ENCODE data around the gene BICD1. TPM values are rescaled to one million over a fixed set of nuclear protein-coding genes. Genes with fewer than 3 reads are reported as not detected.

The BICD1 gene
- polyA plus RNA-seq, 1 donor = 9.0 TPM

DNA sequence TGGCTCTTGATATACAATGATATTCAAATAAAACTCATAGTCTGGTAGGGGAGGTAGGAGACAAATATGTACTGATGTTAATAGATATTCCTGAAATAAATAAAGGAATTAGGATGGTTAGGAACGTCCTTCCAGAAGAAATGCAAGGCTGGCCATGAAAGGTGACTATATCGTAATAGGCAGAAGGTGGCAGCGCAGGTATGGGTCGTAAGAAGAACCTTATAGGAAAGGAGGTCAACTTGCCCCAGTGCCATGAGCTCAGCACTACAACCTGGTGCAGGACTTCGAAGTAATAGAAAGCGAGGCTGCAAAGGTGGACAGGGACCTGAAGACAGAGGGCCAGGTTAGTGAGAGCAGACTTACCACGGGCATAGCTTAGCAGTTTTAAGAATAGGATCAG lies 237.4 kb downstream of the BICD1 start:
- no peak for DNase-seq (ENCODE audit: low read depth)

DNA sequence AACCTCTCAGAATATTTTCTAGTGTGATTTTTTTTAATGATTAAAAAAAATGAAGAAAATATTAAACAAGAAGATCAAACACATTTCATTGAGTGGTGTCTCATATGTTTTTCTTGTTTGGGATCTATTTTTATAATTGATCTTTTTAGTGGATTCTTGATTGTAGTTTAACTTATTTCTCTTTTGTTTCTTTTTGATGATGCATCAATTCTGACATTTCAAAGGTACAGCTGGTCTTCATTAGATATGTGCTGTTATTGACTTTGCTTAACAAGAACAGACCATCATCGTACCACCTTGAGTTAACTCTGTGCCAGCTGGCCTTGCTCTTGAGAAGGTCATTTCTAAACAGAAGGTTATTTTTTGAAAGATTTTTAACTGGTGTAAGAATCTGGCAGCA lies 246.9 kb downstream of the BICD1 start:
- no peak for DNase-seq (ENCODE audit: low read depth)

DNA sequence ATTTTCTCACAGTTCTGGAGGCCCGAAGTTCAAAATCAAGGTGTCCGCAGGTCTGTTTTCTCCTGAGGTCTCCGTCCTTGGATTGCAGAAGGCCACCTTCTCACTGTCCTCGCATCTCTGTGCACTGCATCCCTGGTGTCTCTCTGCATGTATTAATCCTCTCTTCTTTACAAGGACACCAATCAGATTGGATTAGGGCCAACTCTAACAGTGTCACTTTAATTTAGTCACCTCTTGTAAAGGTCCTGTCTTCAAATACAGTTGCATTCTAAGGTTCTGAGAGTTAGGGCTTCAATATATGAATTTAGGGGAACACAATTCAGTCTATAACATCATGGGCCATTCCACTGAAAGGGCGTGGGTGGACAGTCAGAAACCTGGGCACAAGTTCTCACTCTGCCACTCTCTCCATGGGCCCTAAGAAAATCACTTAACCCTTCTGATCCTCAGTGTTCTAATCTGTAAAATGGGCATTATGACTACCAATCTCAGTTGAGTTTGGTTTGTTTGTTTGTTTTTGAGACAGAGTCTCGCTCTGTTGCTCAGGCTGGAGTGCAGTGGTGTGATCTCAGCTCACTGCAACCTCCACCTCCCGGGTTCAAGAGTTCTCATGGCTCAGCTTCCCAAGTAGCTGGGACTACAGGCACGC lies 251.1 kb downstream of the BICD1 start:
- no peak for DNase-seq (ENCODE audit: low read depth)

DNA sequence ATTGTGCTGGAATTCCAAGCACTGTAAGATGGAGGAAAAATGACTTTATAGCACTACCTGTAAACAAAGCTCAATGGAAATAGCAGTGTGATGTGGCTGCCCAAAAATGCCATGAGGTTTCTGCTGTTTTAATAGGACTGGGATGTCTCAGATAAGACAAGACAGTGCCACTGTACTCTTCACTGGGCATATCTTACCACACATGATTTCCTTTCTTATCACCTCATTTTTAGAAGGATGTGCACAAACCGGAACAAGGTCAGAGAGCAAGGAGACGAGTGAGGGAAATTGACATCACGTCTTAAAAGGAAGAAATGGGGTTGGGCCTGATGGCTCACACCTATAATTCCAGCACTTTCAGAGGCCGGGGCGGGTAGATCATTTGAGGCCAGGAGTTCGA lies 254.3 kb downstream of the BICD1 start:
- DNase-seq (ENCODE audit: low read depth) = no peak

DNA sequence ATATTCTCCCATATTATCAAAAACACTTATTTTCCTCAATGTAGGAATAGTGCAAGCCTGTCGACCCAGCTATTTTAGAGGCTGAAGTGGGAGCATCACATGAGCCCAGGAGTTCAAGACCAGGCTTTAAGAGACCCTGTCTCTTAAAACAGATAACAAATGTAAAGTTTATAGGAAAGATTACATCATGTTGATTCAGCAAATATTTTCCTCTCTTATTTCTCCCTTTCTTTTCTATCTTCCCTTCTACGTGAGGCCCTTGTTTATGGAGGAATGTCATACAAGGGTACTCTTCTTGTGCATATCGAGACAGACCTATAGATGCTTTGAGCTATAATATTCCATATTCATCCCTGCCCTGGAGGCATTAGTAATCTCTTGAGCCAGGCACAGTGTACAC lies 256.2 kb downstream of the BICD1 start:
- DNase-seq (ENCODE audit: low read depth) = no peak

DNA sequence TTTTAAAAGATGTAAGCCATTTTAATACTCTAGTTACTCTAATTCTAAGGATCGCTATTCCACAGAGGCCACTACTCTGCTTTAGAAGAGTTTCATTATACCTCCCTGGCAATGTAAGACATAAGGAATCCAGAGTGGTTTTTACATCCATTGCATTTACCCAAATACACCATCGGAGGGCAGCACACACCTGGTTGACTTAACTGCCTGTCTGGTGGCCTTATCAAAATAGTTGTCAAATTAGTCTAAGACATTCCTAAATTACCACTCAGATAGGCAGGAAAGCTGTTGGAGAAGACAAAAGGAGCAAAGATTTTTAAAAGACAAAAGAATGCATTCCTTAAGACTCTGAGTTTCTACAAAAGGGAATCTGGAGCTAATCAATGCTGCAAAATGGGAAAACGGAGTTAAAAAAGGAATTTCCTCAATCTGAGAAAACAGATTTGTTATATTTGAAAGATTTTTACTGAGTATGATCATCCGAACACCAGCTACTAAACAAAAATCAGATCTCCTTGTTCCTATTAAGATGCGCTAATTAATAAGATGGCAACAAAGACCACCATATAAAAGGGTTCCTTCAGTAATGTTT lies 258.9 kb downstream of the BICD1 start:
- peak; percentile 16 for DNase-seq (ENCODE audit: low read depth)

DNA sequence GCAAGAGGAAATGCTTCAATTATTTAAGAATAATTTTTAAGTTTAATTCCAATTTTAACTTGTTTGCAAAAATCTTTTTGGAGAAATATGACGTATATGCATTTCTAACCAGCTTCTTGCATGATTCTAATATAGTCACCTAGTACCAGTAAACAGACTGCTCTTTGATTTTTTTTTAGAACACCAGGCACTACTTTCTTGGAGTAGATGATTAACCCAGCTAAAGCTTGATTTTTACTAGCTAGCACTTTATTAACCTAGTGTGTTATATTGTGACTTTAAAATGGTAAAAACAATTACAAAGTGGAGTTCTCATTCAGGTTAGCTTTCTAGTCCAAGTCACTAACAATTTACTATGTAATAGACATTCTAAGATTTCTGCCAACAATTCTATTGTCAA lies 260.1 kb downstream of the BICD1 start:
- no peak for DNase-seq (ENCODE audit: low read depth)

DNA sequence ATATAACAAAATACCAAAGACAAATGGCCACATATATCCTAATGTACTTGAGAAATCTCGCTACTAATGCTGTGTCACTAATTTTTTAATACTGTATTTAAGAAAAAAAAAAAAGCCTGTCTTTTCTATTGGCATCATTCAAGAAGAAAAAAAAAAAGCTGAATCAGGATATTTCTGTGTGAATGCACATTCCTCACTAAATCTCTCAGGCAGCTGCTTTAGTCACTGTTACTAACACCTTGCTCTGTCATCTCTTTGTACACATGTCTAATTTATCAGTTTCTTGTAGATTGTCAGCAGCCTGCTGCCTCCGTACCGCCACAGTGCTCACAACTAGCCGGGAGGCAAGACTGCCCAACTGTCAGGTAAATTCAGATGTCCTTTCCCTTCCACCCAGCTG lies 260.7 kb downstream of the BICD1 start:
- no peak for DNase-seq (ENCODE audit: low read depth)

DNA sequence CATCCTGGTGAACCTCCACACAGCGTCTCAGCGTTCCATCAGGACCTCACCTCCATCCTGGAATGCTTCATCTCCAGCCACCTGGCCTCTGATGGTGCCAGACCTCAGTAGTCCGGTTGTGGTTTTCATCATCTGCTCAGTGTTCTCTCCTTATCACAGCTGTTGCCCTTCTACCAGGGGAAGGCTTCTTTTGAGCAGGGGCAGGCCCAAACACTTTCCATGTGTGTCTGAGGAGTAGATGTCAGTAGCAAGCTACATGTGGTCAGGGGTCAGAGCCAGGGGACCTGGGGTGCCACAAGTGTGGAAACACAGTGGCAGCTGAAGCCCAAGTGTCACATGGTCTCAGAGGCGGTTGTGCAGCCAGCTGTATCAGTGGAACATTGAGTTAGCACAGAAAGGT lies 262.6 kb downstream of the BICD1 start:
- no peak for DNase-seq (ENCODE audit: low read depth)

DNA sequence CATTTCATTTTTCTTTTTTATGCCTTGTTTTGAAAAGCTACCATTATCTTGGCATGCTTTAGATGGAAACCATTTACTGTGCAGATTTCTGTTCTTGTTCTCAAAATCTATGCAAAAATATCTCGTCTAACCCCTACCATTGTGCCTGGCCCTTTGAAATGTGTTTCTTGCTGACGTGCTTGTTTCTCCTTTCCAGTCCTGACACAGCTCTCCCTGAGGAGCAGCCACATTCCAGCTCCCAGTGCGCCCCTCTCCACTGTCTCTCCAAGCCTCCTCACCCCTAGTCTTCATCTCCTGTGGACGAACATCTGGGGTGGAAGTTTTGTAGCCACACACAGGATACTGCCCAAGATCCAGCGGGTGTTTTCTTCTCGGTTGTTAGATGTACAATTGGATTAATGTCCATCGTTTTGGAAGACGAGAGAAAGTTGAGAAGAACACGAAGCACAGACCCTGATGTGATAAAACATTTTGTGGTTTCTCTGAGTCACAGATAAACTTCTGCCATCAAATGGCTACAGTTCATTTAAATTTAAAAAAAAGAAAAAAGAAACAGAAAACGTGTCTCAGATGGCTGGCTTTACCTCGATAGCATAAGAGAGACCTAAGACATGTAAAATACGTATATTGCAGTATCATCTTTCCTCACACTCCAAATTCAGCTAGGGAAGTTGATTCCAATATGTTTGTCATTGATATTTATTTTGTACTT lies 270.9 kb downstream of the BICD1 start:
- DNase-seq (ENCODE audit: low read depth) = no peak

DNA sequence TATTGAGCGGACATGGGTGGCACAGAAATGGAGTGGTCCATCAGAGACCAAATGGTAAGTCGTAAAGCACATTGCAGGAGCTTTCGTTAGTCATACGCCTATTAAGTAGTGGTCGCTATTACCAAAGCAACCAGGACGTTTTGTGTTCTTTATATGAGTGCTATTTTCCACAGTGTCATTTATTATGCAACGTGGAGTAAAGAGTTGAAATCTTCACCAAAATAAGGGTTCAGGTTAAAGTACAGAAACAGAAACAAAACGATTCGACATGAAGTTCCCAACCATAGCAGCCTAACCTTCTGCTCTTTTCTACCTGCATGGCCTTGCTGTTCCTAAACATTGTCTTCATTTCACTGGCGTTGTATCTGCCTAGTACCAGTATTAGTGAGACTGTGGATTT lies 272.6 kb downstream of the BICD1 start:
- DNase-seq (ENCODE audit: low read depth) = no peak

DNA sequence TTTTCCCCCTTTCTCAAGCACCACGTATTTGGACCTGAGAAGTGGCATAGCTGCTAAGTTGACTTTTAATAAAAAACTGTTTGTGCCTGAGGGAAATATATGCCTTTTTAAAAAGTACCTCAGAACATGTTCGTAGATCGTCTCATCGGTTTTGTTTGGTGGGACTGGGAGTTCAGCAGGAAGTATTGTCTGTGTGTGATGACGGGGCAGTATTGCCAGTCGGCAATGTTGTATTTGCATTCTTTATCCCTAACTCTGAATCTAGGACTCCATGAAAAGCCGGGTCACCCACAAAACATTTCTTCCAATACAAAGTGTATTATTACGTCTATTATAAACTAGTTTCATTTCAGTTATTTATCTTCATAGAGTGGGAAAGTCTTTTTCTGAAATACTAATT lies 273.0 kb downstream of the BICD1 start:
- no peak for DNase-seq (ENCODE audit: low read depth)

DNA sequence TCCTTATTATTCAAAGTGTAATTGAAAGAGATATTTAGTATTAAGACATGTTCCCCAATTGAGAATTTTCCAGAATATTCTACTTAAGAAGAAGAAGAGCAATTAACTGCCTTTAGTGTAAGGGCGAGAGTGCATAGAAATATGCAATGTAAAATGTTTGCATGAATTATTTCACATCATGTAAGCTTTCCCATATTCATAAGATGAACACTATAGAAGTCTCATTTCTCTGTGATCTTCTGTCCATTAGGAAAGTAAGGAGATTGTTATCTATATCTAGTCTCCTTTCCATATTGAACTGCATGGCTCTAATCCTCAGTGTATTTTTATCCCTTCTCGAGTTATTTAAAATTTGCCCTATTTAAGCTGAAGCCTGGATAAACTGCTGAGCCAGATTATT lies 275.6 kb downstream of the BICD1 start:
- no peak for DNase-seq (ENCODE audit: low read depth)

DNA sequence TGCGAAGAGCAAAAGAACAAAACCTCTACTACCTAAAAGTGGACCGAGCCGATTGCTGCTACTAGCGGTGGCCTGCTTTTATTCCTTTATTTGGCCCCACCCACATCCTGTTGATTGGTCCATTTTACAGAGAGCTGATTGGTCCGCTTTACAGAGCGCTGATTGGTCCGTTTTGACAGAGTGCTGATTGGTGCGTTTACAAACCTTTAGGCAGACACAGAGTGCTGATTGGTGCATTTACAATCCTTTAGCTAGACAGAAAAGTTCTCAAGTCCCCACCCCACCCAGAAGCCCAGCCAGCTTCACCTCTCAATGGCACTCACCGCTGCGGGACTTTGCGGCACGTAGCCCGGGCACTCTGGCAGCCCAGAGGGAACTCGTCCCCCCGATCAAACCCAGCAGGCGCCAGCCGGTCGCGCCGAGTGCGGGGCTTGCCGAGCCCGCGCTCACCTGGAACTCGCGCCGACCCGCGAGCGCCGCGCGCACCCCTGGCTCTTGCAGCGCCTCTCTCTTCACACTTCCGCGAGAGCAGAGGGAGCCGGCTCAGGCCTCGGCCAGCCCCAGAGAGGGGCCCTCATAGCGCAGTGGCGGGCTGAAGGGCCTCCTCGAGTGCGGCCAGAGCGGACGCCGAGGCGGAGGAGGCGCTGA lies 284.0 kb downstream of the BICD1 start:
- DNase-seq (ENCODE audit: low read depth) = no peak

DNA sequence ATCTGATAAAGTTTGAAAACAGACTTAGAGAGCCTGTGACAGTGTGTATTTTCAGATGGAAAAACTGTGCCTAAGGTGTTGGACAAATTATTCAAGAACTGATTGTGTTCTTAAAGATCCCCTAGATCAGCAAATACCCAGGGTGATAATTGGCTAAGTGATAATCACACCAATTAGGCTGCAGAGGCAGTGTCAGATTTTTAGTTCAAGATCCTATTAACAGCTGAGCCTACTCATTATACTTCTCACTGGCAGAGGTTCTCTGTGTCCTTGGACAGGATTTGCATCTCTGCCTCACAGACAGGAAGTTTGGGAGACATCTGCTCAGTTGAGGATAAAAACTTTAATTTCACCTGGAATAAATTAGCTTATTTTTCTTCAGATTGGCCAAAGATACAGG lies 288.4 kb downstream of the BICD1 start:
- no peak for DNase-seq (ENCODE audit: low read depth)

DNA sequence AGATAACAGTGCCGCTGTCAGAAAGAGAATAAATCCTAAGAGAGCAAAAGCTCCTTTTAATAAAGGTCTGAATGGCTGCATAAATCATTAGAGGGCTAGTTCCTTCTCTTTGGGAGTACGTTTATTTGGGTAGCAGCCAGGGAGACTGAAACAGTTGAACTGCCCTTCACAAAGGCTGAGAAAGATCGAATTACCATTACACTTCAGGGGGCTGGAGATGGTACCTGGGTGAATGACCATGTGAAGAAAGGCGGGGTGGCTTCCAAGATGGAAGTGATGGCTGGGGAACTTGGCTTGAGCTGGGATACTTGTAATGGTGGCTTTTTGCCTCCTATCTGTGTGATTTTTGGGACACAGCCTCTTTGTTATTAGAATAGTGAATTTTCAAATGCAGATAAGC lies 291.0 kb downstream of the BICD1 start:
- no peak for DNase-seq (ENCODE audit: low read depth)

DNA sequence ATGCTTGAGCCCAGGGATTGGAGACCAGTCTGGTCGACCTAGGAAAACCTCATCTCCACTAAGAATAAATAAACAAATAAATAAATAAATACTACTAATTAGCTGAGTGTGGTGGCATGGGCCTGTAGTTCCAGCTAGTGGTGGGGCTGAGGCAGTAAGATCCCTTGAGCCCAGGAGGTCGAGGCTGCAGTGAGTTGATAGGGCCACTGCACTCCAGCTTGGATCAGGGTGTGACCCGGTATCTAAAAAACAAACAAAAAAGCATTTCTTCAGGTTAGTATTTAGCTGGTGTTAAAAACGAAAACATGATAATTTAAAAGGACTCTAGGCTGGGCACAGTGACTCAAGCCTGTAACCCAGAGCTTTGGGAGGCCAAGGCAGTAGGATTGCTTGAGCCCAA lies 291.5 kb downstream of the BICD1 start:
- DNase-seq (ENCODE audit: low read depth) = no peak

DNA sequence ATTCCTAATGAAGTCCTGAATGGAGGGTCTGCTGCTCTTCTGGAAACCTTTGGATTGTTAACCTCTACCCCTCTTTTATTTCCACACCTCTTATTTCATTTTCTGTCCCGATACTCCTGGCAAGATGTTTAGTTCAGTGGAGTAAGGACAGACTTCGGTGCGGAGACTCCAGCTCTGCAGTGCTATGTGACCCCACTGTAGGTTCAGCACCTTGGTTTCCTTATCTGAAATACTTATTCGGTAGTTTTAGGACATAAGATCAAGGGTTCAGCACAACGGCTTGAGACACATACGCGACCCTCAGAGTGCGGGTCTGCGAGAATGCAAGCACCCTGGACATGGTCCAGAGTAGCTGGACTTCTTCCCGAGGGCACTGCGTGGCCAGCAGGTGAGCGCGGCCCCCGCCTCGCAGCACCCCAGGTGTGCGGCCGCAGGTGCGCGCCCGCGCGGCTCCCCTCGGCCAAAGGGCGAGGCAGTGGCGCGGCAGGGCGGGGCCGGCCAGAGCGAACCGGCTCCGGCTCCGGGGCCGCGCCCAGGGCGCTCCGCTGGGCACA lies 292.2 kb downstream of the BICD1 start:
- DNase-seq (ENCODE audit: low read depth) = no peak

DNA sequence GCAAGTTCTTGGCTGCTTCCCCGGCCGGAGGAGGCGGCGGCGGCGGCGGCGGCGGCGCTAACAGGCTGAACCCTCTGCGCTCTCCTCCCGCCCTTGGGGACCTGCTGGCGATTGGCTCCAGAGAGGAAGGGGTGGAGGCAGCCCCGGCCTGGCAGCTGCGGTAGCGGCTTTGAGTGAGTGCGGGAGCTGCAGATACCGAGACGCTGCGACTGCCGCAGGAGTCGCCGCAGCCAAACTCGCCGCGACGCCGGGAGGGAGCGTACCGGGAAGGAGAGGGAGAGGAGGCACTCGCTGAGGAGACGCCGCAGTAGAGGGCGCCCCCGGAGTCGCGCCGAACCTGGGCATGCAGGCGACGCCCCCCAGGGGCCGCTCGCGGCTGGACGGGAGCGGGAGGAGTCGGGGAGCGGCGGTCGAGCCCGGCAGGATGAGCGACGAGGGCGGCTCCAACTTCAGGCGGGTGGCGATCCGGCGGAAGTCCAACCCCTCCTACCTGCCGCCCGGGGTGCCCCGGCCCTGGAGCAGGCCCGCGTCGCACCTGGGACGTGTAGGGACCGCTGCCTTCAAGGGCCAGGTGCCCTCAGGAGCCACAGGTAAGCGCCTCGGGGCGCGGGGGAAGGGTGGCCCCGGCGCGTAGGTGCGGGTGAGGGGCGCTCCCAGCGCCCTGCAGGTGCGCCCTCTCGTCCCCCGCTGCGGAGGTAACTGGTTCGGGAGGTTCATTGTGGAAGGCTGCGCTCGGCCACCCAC lies 292.9 kb downstream of the BICD1 start, which contains the start of gene FGD4:
Gene FGD4 (plus strand): TSS at position 189 of the 744 bp plus-strand sequence.
- DNase-seq (ENCODE audit: low read depth) = no peak

DNA sequence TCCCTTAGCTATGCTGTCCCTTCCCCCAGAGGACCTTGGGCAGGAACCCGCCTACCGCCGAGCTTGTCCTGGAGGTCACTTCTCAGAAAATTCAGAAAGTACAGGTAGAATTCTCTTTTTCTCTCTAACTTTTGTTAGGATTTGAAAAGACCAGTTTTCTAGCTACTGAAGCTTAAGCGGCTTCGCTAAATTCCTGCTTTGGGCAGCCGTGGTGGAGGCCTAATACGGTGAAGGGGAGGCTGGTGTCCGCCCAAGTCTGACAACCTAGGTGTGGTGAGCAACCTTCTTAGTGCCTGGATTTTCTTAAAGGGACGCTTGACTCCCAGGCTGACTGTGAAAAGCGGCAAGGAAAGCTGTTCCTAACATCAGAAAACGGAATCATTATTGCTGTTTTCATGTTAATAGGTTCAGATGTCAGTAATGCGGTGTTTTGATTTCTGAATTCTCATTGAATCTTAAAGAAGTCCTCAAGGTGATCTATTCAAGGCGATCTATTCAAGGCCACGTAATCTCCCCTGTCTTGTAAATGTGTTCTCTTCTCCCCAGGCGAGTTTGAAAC lies 293.5 kb downstream of the BICD1 start:
- no peak for DNase-seq (ENCODE audit: low read depth)

DNA sequence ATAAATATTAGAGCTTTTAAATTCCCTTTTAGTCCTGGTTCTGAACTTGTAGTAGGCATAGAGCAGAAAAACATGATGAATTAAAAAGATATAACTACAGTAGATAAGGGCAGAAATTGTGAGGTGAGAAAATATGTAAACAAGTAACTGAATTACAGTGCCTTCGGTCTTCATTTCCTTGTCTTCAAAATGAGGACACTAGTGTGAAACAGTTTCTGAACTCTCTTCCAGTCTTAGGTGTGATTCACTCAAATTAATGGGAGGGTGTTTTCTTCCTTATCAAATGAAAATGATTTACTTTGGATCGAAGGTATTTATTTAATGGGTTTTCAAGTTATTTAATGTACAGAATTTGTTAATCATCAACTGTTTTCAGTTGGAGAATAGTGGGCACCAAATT lies 294.2 kb downstream of the BICD1 start:
- no peak for DNase-seq (ENCODE audit: low read depth)
